ENCODE measurements around the gene DNAJA4. TPM values are rescaled to one million over a fixed set of nuclear protein-coding genes. Genes with fewer than 3 reads are reported as not detected.

DNAJA4 gene
- total and polyA plus RNA-seq, 2 of the 13 experiments (the other 11 are each of a cell fraction or from before 2014, with no cell fraction given): not detected

GRCh38 chr15:78317145-78317836, 52.9 kb downstream of the DNAJA4 start:
- H3K27ac ChIP-seq (ENCODE audit: extremely low read length, insufficient read depth, low read length): no peak overlapping the region
- no peaks in the 10 kb centered on the region for H4K20me1 ChIP-seq (ENCODE audit: insufficient read depth, low read length)
- ChIA-PET CTCF (ENCODE audit: low intra/inter-chr PET ratio, low total read pairs) (interaction anchor here (1.3 kb wide), 1 partner anchor 9 kb away, joined by 3 read pairs; no protein-coding TSS in a partner anchor), POLR2A (no interaction called here)
- no peak overlapping the region for H3K4me2 ChIP-seq (ENCODE audit: low read depth, low read length)
- whole genome bisulfite sequencing (ENCODE audit: low lambda C conversion rate): 17% methylated on average over 4 of the region's 8 CpGs
- no peaks in the 10 kb centered on the region for H3K36me3 ChIP-seq (replicated peaks in 1 of 2; ENCODE audit: control insufficient read depth in 1 of 2, insufficient read depth in 2 of 2, low read length in 2 of 2)
- intact Hi-C loops (cut with micrococcal nuclease; ENCODE audit: unreplicated experiment): no loop called here
- FAIRE-seq (no peak), DNase-seq (ENCODE audit: low spot score) (no peak), ATAC-seq (peak; percentile 70)
- H3K9ac ChIP-seq (ENCODE audit: insufficient read depth, low read depth, low read length): no peak overlapping the region
- no peaks in the 10 kb centered on the region for H3K9me3 ChIP-seq (ENCODE audit: low read length)
- H3K79me2 ChIP-seq (ENCODE audit: insufficient read depth, low read length): no peaks in the 10 kb centered on the region
- no TSS peak for BruUV-seq (replicated peaks)
- in situ Hi-C loops (cut with HindIII; ENCODE audit: extremely low pct_ligation_motif_present, low pct_unique_long_range_greater_than_20kb): no loop called here
- 0 out of 2 replicates have a peak, but pooled peaks cover 5% of the 10 kb centered on the region for H3K4me1 ChIP-seq (ENCODE audit: insufficient read depth, low read length)
- TF ChIP-seq ZNF564 (CRISPR knock-in tag; IDR thresholded peaks at IDR 0.05) (no peak), ZNF570 (CRISPR knock-in tag; IDR thresholded peaks at IDR 0.05; ENCODE audit: borderline replicate concordance) (no peak), ZNF513 (CRISPR knock-in tag; conservative IDR thresholded peaks at IDR 0.05) (no peak), ZNF879 (CRISPR knock-in tag; IDR thresholded peaks at IDR 0.05) (no peak), CTCF (CRISPR knock-in tag; IDR thresholded peaks at IDR 0.05) (peak; percentile 47), ZNF24 (IDR thresholded peaks at IDR 0.05) (peak; percentile 95), SMC3 (IDR thresholded peaks at IDR 0.05; ENCODE audit: low read length) (peak; percentile 12; the same call in 1 of the 2 replicates), AKAP8 (CRISPR knock-in tag; IDR thresholded peaks at IDR 0.05) (no peak)
- H3K27me3 ChIP-seq (ENCODE audit: control insufficient read depth in 1 of 2, insufficient read depth in 2 of 2, low read length in 2 of 2): peaks cover 3 to 56% of the 10 kb centered on the region in 2 experiments; a peak in 4 of 5 replicates
- H2AFZ ChIP-seq (ENCODE audit: low read length): no peak overlapping the region
- no peak overlapping the region for H3K4me3 ChIP-seq (replicated peaks in 1 of 3; ENCODE audit: insufficient read depth in 1 of 3, low read depth in 2 of 3, low read length in 3 of 3)

Data from HepG2 (cell line).